Activated naive CD8-positive, alpha-beta T cell treated with anti-CD3 and anti-CD28 coated beads, Interleukin-2, amount 10 ng/mL, durations not matched to agents 7 days and 5 days (primary cell): ENCODE measurements around the gene KLK7. TPM values are rescaled to one million over a fixed set of nuclear protein-coding genes. Genes with fewer than 3 reads are reported as not detected.
"Not testable (repeated sequence)": the region's sequence is repeated elsewhere in the genome, so short reads cannot be mapped to it uniquely, and the experiment has no call there.

ENCODE experiments used
- ATAC-seq: fragments of 150-1000 bp; cut with Tn5 transposase; one replicate; pipeline ENCODE4 v1.10.0; 2021; ENCODE audit warnings: low read depth, moderate library complexity
- POLR2A ChIA-PET: fragments of 350-600 bp; sonication (Branson Sonifier 250); formaldehyde crosslinking; loops from one replicate; lab custom pipeline; 2021; ENCODE audit warnings: antibody characterized with exemption; lab: Charles Lee
- DNase-seq: peaks from one replicate; pipeline ENCODE4 v3.0.0; 2021
- H3K27ac Mint-ChIP-seq: one replicate; pipeline ENCODE4 v1.8.0; 2022; ENCODE audit warnings: mild to moderate bottlenecking, mixed read lengths
- H3K27me3 Mint-ChIP-seq: one replicate; pipeline ENCODE4 v1.8.0; 2022; ENCODE audit warnings: mild to moderate bottlenecking, moderate library complexity, mixed read lengths
- H3K36me3 Mint-ChIP-seq: one replicate; pipeline ENCODE4 v1.8.0; 2021; ENCODE audit warnings: mild to moderate bottlenecking, mixed read lengths
- H3K4me1 Mint-ChIP-seq: one replicate; pipeline ENCODE4 v1.8.0; 2021; ENCODE audit warnings: mixed read lengths
- H3K4me3 Mint-ChIP-seq: one replicate; pipeline ENCODE4 v1.8.0; 2022; ENCODE audit warnings: mild to moderate bottlenecking, moderate library complexity, mixed read lengths
- H3K9me3 Mint-ChIP-seq: one replicate; pipeline ENCODE4 v1.8.0; 2021; ENCODE audit warnings: mixed read lengths
- total RNA-seq, 2 experiments: library from RNA; stranded (reverse); gene quantifications; one replicate each; pipeline ENCODE4 v1.2.3, GENCODE V29; 2021

The KLK7 gene
- total RNA-seq, 2 experiments from 2014 or later = not detected

DNA sequence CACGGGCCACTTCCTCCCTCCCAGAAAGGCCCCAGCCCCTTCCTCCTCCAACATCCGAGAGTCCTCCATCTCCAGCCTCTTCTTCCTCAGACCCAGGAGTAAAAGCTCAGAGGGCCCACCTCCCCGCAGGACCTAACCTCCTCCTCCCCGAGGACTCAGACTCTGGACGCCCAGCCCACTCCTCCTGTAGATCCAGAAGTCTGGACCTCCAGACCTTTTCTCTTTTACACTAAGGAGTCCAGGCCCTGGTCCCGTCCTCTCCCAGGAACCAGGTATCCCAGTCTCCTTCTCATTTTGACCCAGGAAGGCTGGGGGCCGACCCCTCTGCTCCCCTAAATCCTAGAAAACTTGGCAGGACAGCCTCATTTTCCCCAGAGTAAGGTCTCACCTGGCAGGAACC, 19.6 kb upstream of the KLK7 start:
- H3K27me3 Mint-ChIP-seq = peaks cover 16% of the 10 kb centered on the region
- no peak overlapping the region for H3K27ac Mint-ChIP-seq
- no peak overlapping the region for H3K4me3 Mint-ChIP-seq
- H3K4me1 Mint-ChIP-seq = no peaks in the 10 kb centered on the region
- no peak for DNase-seq
- no peaks in the 10 kb centered on the region for H3K9me3 Mint-ChIP-seq
- POLR2A ChIA-PET = no interaction called here
- no peak for ATAC-seq
- H3K36me3 Mint-ChIP-seq = no peaks in the 10 kb centered on the region

DNA sequence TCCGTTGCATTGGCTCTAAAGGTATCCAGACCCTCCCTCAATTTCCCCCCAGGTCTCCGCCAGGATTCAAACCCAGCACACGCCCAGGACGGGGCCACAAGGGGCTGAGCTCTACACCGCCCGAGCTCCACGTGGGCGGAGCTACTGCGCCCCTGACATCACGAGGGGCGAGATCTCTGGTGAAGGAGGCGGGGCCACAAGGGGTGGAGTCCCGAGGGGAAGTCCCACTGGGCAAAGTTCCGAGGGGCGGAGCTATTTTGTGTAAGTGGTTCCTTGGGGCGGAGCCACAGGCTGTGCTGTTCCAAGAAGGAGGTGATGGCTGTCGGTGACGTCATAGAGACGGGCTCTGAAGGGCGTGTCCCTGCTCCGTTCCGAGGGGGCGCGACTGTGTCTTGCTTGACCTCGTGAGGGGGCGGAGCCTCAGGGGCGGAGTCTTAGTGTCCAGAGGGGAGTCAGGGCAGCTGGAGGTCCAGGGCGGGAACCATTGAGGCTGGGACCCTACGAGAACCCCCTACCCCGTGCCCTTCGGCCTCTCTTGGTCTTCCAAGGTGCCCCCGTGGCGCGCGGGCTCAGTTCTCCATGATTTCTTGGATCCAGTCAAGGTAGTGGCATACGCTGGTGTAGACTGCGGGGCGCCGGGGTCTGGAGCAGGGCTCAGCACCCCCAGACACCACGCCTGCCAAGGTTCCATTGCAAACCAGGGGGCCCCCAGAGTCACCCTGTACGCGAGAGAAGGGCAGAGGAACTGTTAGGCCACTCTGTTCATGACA, 19.0 kb upstream of the KLK7 start:
- H3K4me1 Mint-ChIP-seq = no peaks in the 10 kb centered on the region
- ATAC-seq (peak; percentile 30), DNase-seq (no peak)
- no peaks in the 10 kb centered on the region for H3K36me3 Mint-ChIP-seq
- no peak overlapping the region for H3K4me3 Mint-ChIP-seq
- H3K27ac Mint-ChIP-seq = no peak overlapping the region
- no peaks in the 10 kb centered on the region for H3K9me3 Mint-ChIP-seq
- H3K27me3 Mint-ChIP-seq = peaks cover 16% of the 10 kb centered on the region
- POLR2A ChIA-PET = no interaction called here

DNA sequence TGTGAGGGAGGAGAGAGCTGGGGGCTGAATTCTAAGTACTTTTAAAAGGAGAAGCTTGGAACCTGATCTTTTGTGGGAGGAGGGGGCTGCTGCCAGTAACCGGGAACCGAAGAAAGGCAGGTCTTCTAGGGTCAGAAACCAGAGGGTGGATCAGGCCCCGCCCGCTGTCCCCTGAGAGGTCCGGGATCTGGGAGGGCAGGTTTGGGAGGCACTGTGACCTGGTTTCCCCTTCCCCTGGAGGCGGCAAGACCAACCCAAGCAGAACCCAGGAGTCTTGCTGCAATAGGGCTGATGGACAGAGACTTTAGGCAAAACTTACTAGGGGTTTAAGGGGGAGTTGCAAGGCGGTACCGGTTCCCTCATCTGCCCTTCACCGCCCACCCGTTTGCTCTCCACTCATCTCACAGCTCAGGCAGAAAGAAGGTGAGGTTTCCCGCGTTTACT, 18.4 kb upstream of the KLK7 start:
- no peaks in the 10 kb centered on the region for H3K9me3 Mint-ChIP-seq
- H3K4me3 Mint-ChIP-seq = no peak overlapping the region
- no peaks in the 10 kb centered on the region for H3K4me1 Mint-ChIP-seq
- H3K27ac Mint-ChIP-seq = no peak overlapping the region
- peaks cover 16% of the 10 kb centered on the region for H3K27me3 Mint-ChIP-seq
- H3K36me3 Mint-ChIP-seq = no peaks in the 10 kb centered on the region
- POLR2A ChIA-PET = no interaction called here
- no peak for DNase-seq
- no peak for ATAC-seq

DNA sequence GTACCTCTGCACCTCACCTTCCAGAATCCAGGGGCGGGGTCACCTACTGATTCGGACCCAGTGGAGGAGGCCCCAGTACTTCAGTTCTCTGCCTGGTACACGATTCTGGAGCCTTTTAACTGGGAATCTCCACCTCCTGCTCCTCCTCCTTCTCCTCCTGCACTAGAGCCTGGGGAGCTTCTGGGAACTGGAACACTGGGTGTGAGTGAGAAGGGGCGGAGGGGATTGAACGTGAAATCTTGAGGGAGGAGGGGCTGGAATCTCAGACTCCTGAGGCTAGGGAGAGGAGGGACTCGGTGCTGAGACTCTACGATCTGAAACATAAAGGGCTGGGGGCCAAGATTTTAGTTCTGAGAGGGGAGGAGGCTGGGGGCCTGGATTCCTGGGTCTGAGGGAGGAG, 17.8 kb upstream of the KLK7 start, which contains the start of gene KLK8:
TSS of gene KLK8 (minus strand) at position 90 of the 400 bp plus-strand sequence. CDS start 437 bp downstream, outside the sequence.
- ATAC-seq (no peak), DNase-seq (no peak)
- Mint-ChIP-seq H3K4me1 (no peaks in the 10 kb centered on the region), H3K27me3 (peaks cover 16% of the 10 kb centered on the region), H3K27ac (no peak within 1 kb of the TSS), H3K9me3 (no peaks in the 10 kb centered on the region), H3K4me3 (no peak within 1 kb of the TSS), H3K36me3 (no peaks in the 10 kb centered on the region)
- POLR2A ChIA-PET = no interaction called here

DNA sequence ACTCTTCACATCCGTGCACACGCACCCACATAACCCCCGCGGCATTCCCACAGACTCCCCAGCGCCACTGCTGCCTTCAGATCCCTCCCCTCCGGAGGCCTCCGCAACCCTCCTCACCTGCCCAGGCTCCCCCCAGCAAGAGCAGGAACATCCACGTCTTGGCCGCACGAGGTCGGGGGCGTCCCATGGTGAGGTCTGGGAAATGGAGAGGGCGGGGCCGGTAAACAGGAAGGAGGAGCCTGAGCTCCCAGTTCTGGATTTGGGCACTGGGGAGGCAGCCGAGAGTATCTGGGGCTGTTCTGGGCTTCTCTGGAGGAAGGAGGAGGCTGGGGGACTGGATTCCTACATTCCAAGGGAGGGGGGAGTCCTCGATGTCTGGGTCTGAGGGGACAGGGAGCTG, 17.3 kb upstream of the KLK7 start:
- no peak for ATAC-seq
- H3K4me3 Mint-ChIP-seq = no peak overlapping the region
- H3K27ac Mint-ChIP-seq = no peak overlapping the region
- peaks cover 16% of the 10 kb centered on the region for H3K27me3 Mint-ChIP-seq
- no peak for DNase-seq
- H3K36me3 Mint-ChIP-seq = no peaks in the 10 kb centered on the region
- POLR2A ChIA-PET = no interaction called here
- no peaks in the 10 kb centered on the region for H3K4me1 Mint-ChIP-seq
- no peaks in the 10 kb centered on the region for H3K9me3 Mint-ChIP-seq

DNA sequence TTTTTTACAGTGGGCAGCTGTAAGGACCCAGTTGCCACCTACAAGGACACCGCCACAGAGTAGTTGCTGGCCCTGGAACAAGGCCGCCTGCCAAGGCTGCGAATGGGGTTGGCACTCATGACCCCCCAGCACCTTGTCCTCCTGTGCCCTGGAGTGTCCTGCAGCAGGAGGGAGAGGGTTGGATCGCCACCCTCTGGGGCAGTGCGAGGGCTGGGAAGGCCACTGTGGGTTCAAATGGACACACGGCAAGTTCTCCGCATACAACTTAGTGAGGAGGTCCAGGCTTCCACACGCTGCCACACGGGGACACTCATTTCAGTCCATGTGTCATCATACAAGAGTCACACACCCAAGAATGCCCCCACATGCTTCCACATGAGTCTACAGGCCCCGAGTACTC, 16.7 kb upstream of the KLK7 start:
- Mint-ChIP-seq H3K27me3 (peaks cover 16% of the 10 kb centered on the region), H3K9me3 (no peaks in the 10 kb centered on the region), H3K27ac (no peak overlapping the region), H3K4me1 (no peaks in the 10 kb centered on the region), H3K36me3 (no peaks in the 10 kb centered on the region), H3K4me3 (no peak overlapping the region)
- ATAC-seq (no peak), DNase-seq (no peak)
- POLR2A ChIA-PET = no interaction called here

DNA sequence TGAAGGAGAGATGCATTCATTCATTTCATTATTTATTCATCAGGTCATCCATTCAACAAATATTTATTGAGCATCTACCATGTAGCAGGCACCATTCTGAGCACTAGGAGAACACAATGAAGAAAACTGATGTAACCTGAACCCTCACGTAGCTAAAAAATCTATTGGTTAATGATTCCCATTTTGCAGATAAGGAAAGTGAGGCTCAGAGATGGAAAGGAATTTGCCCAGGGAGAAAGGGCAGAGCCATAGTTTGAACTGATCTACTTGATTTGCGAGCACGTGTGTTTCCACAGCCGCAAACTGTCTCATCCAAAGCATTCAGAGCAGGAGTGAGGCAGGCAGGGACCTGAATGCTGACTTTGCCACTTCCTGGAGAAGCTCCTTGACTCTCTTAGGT, 15.0 kb upstream of the KLK7 start:
- ATAC-seq (no peak), DNase-seq (no peak)
- POLR2A ChIA-PET = no interaction called here
- peaks cover 16% of the 10 kb centered on the region for H3K27me3 Mint-ChIP-seq
- no peak overlapping the region for H3K4me3 Mint-ChIP-seq
- no peaks in the 10 kb centered on the region for H3K36me3 Mint-ChIP-seq
- H3K27ac Mint-ChIP-seq = no peak overlapping the region
- H3K9me3 Mint-ChIP-seq = no peaks in the 10 kb centered on the region
- no peaks in the 10 kb centered on the region for H3K4me1 Mint-ChIP-seq

DNA sequence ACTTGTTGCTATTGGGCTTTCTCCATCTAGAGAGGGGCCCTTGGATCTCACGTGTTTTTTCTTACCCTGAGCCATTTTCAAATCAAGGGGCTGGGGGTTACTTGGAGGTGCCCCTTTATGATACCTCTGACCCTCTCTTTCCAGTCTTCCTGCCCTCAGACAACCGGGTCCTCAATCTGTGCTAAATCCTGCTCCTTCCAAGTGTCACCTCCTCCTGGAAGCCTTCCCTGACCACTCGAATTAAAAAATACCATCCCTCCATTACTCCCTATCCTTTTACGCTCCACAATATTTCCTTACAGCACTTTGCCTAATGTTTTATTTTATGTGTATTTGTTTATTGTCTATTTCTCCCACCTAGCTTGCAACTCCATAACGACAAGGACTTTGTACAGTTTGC, 14.3 kb upstream of the KLK7 start:
- peaks cover 16% of the 10 kb centered on the region for H3K27me3 Mint-ChIP-seq
- no peaks in the 10 kb centered on the region for H3K9me3 Mint-ChIP-seq
- no peaks in the 10 kb centered on the region for H3K4me1 Mint-ChIP-seq
- DNase-seq (no peak), ATAC-seq (no peak)
- H3K36me3 Mint-ChIP-seq = no peaks in the 10 kb centered on the region
- H3K27ac Mint-ChIP-seq = no peak overlapping the region
- H3K4me3 Mint-ChIP-seq = no peak overlapping the region
- POLR2A ChIA-PET = no interaction called here

DNA sequence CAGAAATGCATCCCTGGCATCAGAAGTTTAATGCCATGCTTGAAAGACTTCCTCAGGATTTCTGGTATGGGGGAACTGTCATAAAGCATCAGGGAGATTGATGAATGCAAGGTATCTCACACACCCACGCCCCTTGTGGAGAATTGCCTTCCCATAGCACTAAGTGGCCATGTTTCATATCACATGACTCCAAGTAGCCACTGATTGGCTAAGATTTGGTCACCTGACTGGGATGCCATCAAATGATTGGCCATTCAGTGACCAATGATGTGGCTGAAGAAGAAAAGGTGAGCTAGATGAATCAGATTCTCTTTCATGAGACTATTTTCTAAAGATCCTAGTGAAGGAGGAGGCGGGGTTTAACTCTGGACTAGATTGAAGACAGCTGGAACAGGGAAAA, 10.4 kb upstream of the KLK7 start:
- H3K4me1 Mint-ChIP-seq = no peaks in the 10 kb centered on the region
- H3K9me3 Mint-ChIP-seq = no peaks in the 10 kb centered on the region
- DNase-seq (no peak), ATAC-seq (no peak)
- peaks cover 4% of the 10 kb centered on the region for H3K27me3 Mint-ChIP-seq
- no peak overlapping the region for H3K27ac Mint-ChIP-seq
- H3K4me3 Mint-ChIP-seq = no peak overlapping the region
- H3K36me3 Mint-ChIP-seq = no peaks in the 10 kb centered on the region
- POLR2A ChIA-PET = no interaction called here

DNA sequence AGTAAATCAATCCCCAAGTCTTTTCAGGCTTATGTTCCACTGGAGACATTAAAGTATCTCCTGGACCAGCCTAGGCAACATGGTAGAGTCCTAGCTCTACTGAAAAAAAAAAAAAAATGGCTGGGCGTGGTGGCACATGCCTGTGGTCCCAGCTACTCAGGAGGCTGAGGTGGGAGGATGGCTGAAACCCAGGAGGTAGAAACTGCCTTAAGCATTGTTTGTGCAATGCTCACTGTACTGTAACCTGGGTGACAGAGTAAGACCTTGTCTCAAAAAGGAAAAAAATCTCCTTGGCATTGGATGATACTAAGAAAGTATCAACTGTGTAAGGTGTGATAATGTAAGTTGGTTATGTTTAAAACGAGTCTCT, 8.9 kb upstream of the KLK7 start:
- POLR2A ChIA-PET = no interaction called here
- Mint-ChIP-seq H3K9me3 (no peaks in the 10 kb centered on the region), H3K27ac (no peak overlapping the region), H3K4me1 (no peaks in the 10 kb centered on the region), H3K27me3 (peaks cover 8% of the 10 kb centered on the region), H3K36me3 (no peaks in the 10 kb centered on the region), H3K4me3 (no peak overlapping the region)
- DNase-seq (no peak), ATAC-seq (no peak)

DNA sequence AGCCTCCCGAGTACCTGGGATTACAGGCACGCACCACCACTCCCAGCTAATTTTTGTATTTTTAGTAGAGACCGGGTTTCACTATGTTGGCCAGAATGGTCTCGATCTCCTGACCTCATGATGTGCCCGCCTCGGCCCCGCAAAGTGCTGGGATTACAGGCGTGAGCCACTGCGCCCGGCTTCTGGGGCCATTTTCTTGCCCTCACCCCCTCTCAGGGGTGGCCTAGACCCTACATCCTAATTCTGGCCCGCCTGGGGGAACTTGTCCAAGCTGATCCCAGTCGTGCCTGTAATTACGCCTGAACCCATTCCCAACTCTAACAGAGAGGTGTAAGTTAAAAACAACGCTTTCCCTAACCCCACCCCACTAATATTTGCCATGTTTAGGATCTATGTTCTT, 699 bp upstream of the KLK7 start:
- POLR2A ChIA-PET, H3K4me1 Mint-ChIP-seq, H3K4me3 Mint-ChIP-seq, DNase-seq, H3K9me3 Mint-ChIP-seq, ATAC-seq, H3K27ac Mint-ChIP-seq, H3K36me3 Mint-ChIP-seq: not testable (repeated sequence)
- H3K27me3 Mint-ChIP-seq = peaks cover 43% of the 10 kb centered on the region

DNA sequence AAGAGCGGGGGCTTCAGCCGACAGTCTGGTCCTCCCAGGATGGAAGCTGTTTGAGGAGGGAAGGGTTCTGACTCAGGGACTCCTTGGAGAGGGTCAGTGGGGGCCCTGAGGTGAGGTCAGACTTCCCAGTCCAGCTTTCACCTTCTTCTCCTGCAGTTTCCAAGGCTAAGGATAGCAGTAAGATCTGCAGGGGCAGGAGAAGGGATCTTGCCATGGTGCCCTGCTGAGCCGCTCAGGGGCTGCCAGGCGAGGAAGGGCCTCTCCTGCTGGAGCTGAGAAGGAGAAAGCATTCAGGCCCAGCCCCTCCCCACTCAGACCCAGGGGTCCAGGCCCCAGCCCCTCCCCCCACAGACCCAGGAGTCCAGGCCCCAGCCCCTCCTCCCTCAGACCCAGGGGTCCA, 1.5 kb downstream of the KLK7 start:
- H3K9me3 Mint-ChIP-seq = no peaks in the 10 kb centered on the region
- DNase-seq (no peak), ATAC-seq (no peak)
- no peak overlapping the region for H3K4me3 Mint-ChIP-seq
- H3K27ac Mint-ChIP-seq = no peak overlapping the region
- POLR2A ChIA-PET = no interaction called here
- no peaks in the 10 kb centered on the region for H3K36me3 Mint-ChIP-seq
- peaks cover 38% of the 10 kb centered on the region for H3K27me3 Mint-ChIP-seq
- no peaks in the 10 kb centered on the region for H3K4me1 Mint-ChIP-seq

DNA sequence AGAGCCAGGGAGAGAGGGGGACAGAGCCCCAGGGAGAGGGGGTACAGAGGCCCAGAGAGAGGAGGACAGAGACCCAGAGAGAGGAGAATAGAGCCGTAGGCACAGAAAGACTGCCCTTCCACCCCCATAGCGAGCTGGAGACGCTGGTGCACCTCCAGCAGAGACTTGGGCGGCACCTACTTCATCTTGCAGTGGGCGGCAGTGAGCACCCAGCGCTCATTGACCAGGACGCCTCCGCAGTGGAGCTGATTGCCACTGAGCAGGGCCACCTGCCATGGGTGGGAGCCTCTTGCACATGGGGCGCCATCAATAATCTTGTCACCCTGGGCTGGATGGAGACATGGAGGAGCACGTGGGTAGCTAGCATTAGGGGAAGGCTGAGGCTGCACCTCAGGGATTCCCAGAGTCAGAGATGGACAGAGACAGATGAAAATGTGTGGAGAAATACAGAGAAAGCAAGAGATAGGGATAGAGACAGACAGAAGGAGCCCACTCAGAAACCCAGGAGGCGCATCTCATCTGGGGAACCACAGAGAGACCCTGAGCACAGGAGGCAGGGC, 2.0 kb downstream of the KLK7 start:
- Mint-ChIP-seq H3K4me3 (no peak overlapping the region), H3K27me3 (peaks cover 38% of the 10 kb centered on the region), H3K27ac (no peak overlapping the region), H3K4me1 (no peaks in the 10 kb centered on the region), H3K9me3 (no peaks in the 10 kb centered on the region), H3K36me3 (no peaks in the 10 kb centered on the region)
- POLR2A ChIA-PET = no interaction called here
- ATAC-seq (no peak), DNase-seq (no peak)

DNA sequence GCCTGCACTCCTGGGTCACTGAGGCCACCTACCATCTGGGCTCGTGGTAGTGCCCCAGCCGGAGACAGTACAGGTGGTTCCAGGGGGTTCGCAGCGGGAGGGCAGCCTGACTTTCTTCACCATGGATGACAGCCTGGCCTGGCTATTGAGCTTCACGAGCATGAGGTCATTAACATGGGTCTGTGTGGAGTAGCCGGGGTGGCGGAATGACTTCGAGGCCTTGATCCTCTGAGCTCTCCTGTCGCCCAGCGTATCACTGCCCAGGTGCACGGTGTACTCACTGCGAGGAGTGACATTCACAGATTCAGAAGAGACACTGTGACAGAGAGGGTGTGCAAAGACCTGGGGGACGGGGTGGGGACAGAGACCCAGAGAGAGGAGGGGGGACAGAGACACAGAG, 3.5 kb downstream of the KLK7 start:
- Mint-ChIP-seq H3K9me3 (no peaks in the 10 kb centered on the region), H3K4me3 (no peak overlapping the region), H3K27me3 (peaks cover 35% of the 10 kb centered on the region), H3K4me1 (no peaks in the 10 kb centered on the region), H3K36me3 (no peaks in the 10 kb centered on the region), H3K27ac (no peak overlapping the region)
- no peak for DNase-seq
- no peak for ATAC-seq
- POLR2A ChIA-PET = no interaction called here
